ENCODE results near the gene ANTXR2.

Gene ANTXR2

GRCh38 chr4:80012291-80012690 is 60.7 kb downstream of the ANTXR2 start:
- Histone ChIP-seq H3K4me2 (ENCODE audit: low read depth, low read length) (no peak overlapping the region), H3K36me3 (replicated peaks; ENCODE audit: insufficient read depth, low read length) (no peaks in the 10 kb centered on the region), H3K27ac (ENCODE audit: low read length) (no peak overlapping the region), H3K27me3 (replicated peaks; ENCODE audit: insufficient read depth, low read length) (no peaks in the 10 kb centered on the region), H3K4me3 (ENCODE audit: low read length) (no peak overlapping the region), H4K20me1 (ENCODE audit: insufficient read depth, low read length) (no peaks in the 10 kb centered on the region), H3K9me3 (replicated peaks; ENCODE audit: insufficient read depth, low read length) (no peaks in the 10 kb centered on the region), H3K9ac (ENCODE audit: low read length) (no peak overlapping the region), H3F3A (ENCODE audit: insufficient read depth, low read length) (peaks cover 5% of the 10 kb centered on the region; the same call in 1 of the 2 replicates), H3K9me2 (replicated peaks; ENCODE audit: insufficient read depth, low read length) (no peaks in the 10 kb centered on the region), H2AFZ (ENCODE audit: low read length) (no peak overlapping the region), H3K4me1 (ENCODE audit: low read length) (peaks cover 20% of the 10 kb centered on the region), H3K79me2 (ENCODE audit: low read length) (no peaks in the 10 kb centered on the region)
- TF ChIP-seq EZH2 (optimal IDR thresholded peaks at IDR 0.05; ENCODE audit: low read depth, low read length): no peak
- TF ChIP-seq CTCF (IDR thresholded peaks at IDR 0.05; ENCODE audit: low read length): no peak
- TF ChIP-seq EZH2phosphoT487 (IDR thresholded peaks at IDR 0.05; ENCODE audit: low read length): no peak
- no peak for DNase-seq

- no peaks in the 10 kb centered on the region for H3K9me2 ChIP-seq (replicated peaks; ENCODE audit: insufficient read depth, low read length)
- H3K36me3 ChIP-seq (replicated peaks; ENCODE audit: insufficient read depth, low read length): no peaks in the 10 kb centered on the region
- H4K20me1 ChIP-seq (ENCODE audit: insufficient read depth, low read length): no peaks in the 10 kb centered on the region
- H3K9me3 ChIP-seq (replicated peaks; ENCODE audit: insufficient read depth, low read length): no peaks in the 10 kb centered on the region
- no peak for DNase-seq
- no peak overlapping the region for H2AFZ ChIP-seq (ENCODE audit: low read length)
- H3F3A ChIP-seq (ENCODE audit: insufficient read depth, low read length): no peaks in the 10 kb centered on the region; the same call in 1 of the 2 replicates
- no peaks in the 10 kb centered on the region for H3K27me3 ChIP-seq (replicated peaks; ENCODE audit: insufficient read depth, low read length)
- TF ChIP-seq EZH2 (optimal IDR thresholded peaks at IDR 0.05; ENCODE audit: low read depth, low read length) (no peak), CTCF (IDR thresholded peaks at IDR 0.05; ENCODE audit: low read length) (no peak), EZH2phosphoT487 (IDR thresholded peaks at IDR 0.05; ENCODE audit: low read length) (no peak)
- no peaks in the 10 kb centered on the region for H3K79me2 ChIP-seq (ENCODE audit: low read length)
- H3K4me1 ChIP-seq (ENCODE audit: low read length): peaks cover 20% of the 10 kb centered on the region
- no peak overlapping the region for H3K27ac ChIP-seq (ENCODE audit: low read length)
- H3K4me3 ChIP-seq (ENCODE audit: low read length): no peak overlapping the region
- no peak overlapping the region for H3K4me2 ChIP-seq (ENCODE audit: low read depth, low read length)
- no peak overlapping the region for H3K9ac ChIP-seq (ENCODE audit: low read length)
Measured at GRCh38 chr4:80011636-80012236, 61.3 kb downstream of the ANTXR2 start.

- no peaks in the 10 kb centered on the region for H3K79me2 ChIP-seq (ENCODE audit: low read length)
- H2AFZ ChIP-seq (ENCODE audit: low read length): no peak overlapping the region
- H3K9ac ChIP-seq (ENCODE audit: low read length): no peak overlapping the region
- H3K27ac ChIP-seq (ENCODE audit: low read length): no peak overlapping the region
- H3K9me2 ChIP-seq (replicated peaks; ENCODE audit: insufficient read depth, low read length): no peaks in the 10 kb centered on the region
- H3K36me3 ChIP-seq (replicated peaks; ENCODE audit: insufficient read depth, low read length): no peaks in the 10 kb centered on the region
- H3K4me2 ChIP-seq (ENCODE audit: low read depth, low read length): no peak overlapping the region
- no peaks in the 10 kb centered on the region; the same call in 1 of the 2 replicates for H3F3A ChIP-seq (ENCODE audit: insufficient read depth, low read length)
- no peak for DNase-seq
- no peaks in the 10 kb centered on the region for H3K9me3 ChIP-seq (replicated peaks; ENCODE audit: insufficient read depth, low read length)
- no peak overlapping the region for H3K4me3 ChIP-seq (ENCODE audit: low read length)
- TF ChIP-seq EZH2phosphoT487 (IDR thresholded peaks at IDR 0.05; ENCODE audit: low read length) (no peak), EZH2 (optimal IDR thresholded peaks at IDR 0.05; ENCODE audit: low read depth, low read length) (no peak), CTCF (IDR thresholded peaks at IDR 0.05; ENCODE audit: low read length) (no peak)
- peaks cover 18% of the 10 kb centered on the region for H3K4me1 ChIP-seq (ENCODE audit: low read length)
- no peaks in the 10 kb centered on the region for H3K27me3 ChIP-seq (replicated peaks; ENCODE audit: insufficient read depth, low read length)
- H4K20me1 ChIP-seq (ENCODE audit: insufficient read depth, low read length): no peaks in the 10 kb centered on the region
Measured at GRCh38 chr4:80010316-80010715, 62.7 kb downstream of the ANTXR2 start.

Data from MM.1S (cell line).